H1 (cell line): ENCODE data around the gene PCBP1. TPM values are rescaled to one million over a fixed set of nuclear protein-coding genes. Genes with fewer than 3 reads are reported as not detected.

Experiments used
- BRCA1 ChIP-seq: IDR thresholded peaks from 2 replicates; pipeline ENCODE4 v1.6.1; 2012; ENCODE audit warnings: low read depth, low read length, improper control_type of control experiment
- CEBPB ChIP-seq: IDR thresholded peaks from 2 replicates; pipeline ENCODE4 v1.6.1; 2012; ENCODE audit warnings: low read depth, low read length
- TAF7 ChIP-seq: optimal IDR thresholded peaks from 2 replicates; pipeline ENCODE3; 2011; ENCODE audit warnings: low read depth, mild to moderate bottlenecking, inconsistent platforms, low read length, moderate library complexity, borderline replicate concordance
- polyA plus RNA-seq, 7 experiments: library from polyadenylated mRNA; depleted of rRNA in 3 of 7; stranded (reverse) in 5 of 7; unstranded in 2 of 7; fragments of >200 nt in 5 of 7; fragments of 200-250 nt in 2 of 7; gene quantifications; 1 replicate in 5 of 7; 2 replicates in 1 of 7; 4 replicates in 1 of 7; pipeline versions ENCODE4 v1.2.1 to v1.2.3, GENCODE V29; 2011 to 2013; ENCODE audit warnings: missing spikeins in 2 of 7, mixed read lengths in 2 of 7
- total RNA-seq: library from RNA; stranded (reverse); fragmentation: NEBNext Ultra II Directional; extraction: Animal tissue kit (Norgen Biotek cat#: 25700); gene quantifications from 2 replicates; pipeline ENCODE4 v1.2.1, GENCODE V29; 2021

The PCBP1 gene
- total and polyA plus RNA-seq, 2 of the 8 experiments (the other 6 are each of a cell fraction or from before 2014, with no cell fraction given) = 279 to 493 TPM

DNA sequence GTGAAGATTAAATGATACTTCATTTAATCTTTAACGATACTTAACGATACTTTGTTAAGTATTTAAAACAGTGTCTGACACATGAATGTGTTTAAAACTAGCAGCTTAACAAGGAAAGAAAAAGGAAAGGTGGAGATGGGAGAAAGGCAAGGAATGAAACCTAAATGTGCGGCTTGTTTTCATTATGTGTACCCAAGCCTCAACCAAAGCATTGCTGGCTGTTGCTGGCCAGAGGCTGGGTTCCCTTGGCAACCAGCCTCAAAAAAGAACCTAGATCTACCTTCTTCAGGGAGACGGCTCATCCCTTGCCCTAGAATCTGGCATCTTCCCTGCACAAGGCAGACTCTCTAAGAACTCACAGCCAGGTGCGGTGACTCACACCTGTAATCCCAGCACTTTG, 13.8 kb upstream of the PCBP1 start (continued):
- TF ChIP-seq TAF7 (no peak), CEBPB (no peak), BRCA1 (no peak)
